ENCODE data around the gene NXPH1. TPM values are rescaled to one million over a fixed set of nuclear protein-coding genes. Genes with fewer than 3 reads are reported as not detected.

NXPH1 gene
- polyA plus RNA-seq, 3 donors = not detected

- DNase-seq = no peak
These were observed 65.7 kb downstream of the NXPH1 start for GRCh38 chr7:8499128-8499527.

- DNase-seq = no peak
These were observed 66.9 kb downstream of the NXPH1 start for GRCh38 chr7:8500286-8500685.

- no peak for DNase-seq
These were observed 74.2 kb downstream of the NXPH1 start for GRCh38 chr7:8507566-8507965.

- DNase-seq = no peak
These were observed 76.2 kb downstream of the NXPH1 start for GRCh38 chr7:8509621-8510020.

- DNase-seq = no peak
These were observed 78.4 kb downstream of the NXPH1 start for GRCh38 chr7:8511855-8512254.

GRCh38 chr7:8514781-8515519, 81.5 kb downstream of the NXPH1 start:
- peak; percentile 53 for DNase-seq

- no peak for DNase-seq
These were observed 82.3 kb downstream of the NXPH1 start for GRCh38 chr7:8515640-8516185.

GRCh38 chr7:8516976-8517375, 83.6 kb downstream of the NXPH1 start:
- DNase-seq = no peak

GRCh38 chr7:8528311-8528710, 94.9 kb downstream of the NXPH1 start:
- no peak for DNase-seq

- DNase-seq = no peak
These were observed 98.6 kb downstream of the NXPH1 start for GRCh38 chr7:8531991-8532515.

- no peak for DNase-seq
These were observed 103.0 kb downstream of the NXPH1 start for GRCh38 chr7:8536431-8536830.

- DNase-seq = no peak
These were observed 115.6 kb downstream of the NXPH1 start for GRCh38 chr7:8549046-8549445.

GRCh38 chr7:8560501-8560900, 127.1 kb downstream of the NXPH1 start:
- DNase-seq = no peak

- DNase-seq = no peak
These were observed 128.0 kb downstream of the NXPH1 start for GRCh38 chr7:8561449-8561848.

GRCh38 chr7:8564281-8564680, 130.9 kb downstream of the NXPH1 start:
- no peak for DNase-seq

GRCh38 chr7:8566016-8566415, 132.6 kb downstream of the NXPH1 start:
- DNase-seq = no peak

GRCh38 chr7:8567626-8568025, 134.2 kb downstream of the NXPH1 start:
- DNase-seq = no peak

GRCh38 chr7:8579661-8580194, 146.3 kb downstream of the NXPH1 start:
- DNase-seq = no peak

- DNase-seq = no peak
These were observed 148.4 kb downstream of the NXPH1 start for GRCh38 chr7:8581842-8582241.

- no peak for DNase-seq
These were observed 149.3 kb downstream of the NXPH1 start for GRCh38 chr7:8582728-8583127.

- DNase-seq = no peak
These were observed 152.2 kb downstream of the NXPH1 start for GRCh38 chr7:8585591-8585990.

GRCh38 chr7:8590225-8590624, 156.8 kb downstream of the NXPH1 start:
- no peak for DNase-seq

- no peak for DNase-seq
These were observed 157.4 kb downstream of the NXPH1 start for GRCh38 chr7:8590791-8591190.

Data from renal pelvis (tissue), 4 donors.